NCI-H69 (cell line): ENCODE results near the gene ASB16.

Experiments used
- DNase-seq: peaks from one replicate; lab custom pipeline; 2025; lab: John Stamatoyannopoulos, UW

Gene ASB16

DNA sequence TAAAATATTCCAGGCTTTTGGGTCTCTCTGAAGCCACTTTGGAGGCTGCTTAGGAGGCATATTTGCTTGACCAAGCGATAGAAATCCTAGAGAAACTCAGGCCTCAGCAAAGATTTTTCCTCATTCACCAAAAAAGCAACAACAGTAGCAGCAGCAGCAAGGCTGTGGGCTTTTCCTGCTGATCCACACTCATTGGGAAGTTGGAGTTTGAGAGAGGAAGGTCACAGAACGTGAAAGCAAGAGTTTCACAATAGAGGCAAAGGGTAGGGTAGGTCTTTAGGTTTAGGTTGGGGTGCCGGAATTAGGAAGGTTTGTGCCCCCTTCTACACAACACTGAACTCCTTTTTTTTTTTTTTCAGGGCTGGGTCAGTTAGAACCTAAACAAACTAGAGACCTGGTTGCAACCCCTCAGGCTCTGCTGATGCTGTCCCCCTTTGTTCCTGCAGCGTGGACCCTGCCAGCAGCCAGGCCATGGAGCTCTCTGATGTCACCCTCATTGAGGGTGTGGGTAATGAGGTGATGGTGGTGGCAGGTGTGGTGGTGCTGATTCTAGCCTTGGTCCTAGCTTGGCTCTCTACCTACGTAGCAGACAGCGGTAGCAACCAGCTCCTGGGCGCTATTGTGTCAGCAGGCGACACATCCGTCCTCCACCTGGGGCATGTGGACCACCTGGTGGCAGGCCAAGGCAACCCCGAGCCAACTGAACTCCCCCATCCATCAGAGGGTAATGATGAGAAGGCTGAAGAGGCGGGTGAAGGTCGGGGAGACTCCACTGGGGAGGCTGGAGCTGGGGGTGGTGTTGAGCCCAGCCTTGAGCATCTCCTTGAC lies 18.3 kb downstream of the ASB16 start:
- DNase-seq: no peak

DNA sequence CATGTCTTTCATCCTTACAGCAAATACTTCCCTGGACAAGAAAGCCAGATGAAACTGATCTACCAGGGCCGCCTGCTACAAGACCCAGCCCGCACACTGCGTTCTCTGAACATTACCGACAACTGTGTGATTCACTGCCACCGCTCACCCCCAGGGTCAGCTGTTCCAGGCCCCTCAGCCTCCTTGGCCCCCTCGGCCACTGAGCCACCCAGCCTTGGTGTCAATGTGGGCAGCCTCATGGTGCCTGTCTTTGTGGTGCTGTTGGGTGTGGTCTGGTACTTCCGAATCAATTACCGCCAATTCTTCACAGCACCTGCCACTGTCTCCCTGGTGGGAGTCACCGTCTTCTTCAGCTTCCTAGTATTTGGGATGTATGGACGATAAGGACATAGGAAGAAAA lies 20.0 kb downstream of the ASB16 start:
- DNase-seq: no peak

DNA sequence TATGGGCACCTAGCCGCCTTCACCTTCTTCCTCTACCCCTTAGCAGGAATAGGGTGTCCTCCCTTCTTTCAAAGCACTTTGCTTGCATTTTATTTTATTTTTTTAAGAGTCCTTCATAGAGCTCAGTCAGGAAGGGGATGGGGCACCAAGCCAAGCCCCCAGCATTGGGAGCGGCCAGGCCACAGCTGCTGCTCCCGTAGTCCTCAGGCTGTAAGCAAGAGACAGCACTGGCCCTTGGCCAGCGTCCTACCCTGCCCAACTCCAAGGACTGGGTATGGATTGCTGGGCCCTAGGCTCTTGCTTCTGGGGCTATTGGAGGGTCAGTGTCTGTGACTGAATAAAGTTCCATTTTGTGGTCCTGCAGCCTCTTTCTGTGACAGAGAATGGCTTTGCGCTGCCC lies 20.9 kb downstream of the ASB16 start:
- no peak for DNase-seq

DNA sequence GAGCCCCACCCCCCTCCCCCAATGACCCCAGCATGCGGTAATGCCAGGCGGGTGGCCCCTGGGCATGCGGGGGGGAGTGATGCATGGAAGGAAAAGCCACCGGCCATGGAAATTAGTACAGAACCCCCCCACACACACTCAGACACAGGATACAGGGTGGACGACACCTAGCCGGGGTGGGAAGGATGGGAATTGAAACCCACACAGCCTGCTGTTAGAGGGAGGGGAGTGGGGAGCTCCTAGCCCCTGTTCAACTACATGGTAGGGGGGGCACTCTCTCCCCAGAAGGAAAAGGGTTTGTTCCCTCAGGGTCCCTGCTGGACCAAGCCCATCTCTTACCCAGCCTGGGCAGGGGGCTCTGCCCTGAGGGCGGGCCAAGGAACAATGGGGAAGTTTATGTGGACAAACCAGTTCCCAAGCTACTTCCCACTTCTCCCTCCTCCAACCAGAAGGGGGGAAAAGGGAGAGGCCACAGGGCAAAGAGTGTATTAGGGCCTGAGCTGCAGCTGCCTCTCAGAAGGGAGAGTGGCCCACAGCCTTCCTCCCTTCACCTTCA lies 21.5 kb downstream of the ASB16 start:
- no peak for DNase-seq

DNA sequence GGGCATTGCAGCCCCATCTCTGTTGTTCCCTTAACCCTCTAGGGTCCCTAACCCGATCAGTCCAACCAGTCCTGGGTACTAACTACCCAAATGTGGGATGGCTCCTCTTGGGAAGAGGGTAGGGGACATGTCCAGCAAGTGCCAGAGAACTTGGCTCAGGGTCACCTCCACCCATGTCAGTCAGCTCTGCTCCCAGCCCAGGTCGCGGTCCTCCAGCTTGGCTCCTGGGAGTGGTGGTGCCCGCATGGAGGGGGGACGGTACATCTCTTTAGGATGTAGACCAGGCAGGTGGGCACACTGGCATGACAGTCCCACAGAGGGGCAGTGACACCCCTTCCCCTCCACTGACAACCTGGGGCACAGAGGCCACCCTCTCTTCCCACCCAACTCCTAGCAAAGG lies 22.2 kb downstream of the ASB16 start:
- DNase-seq: no peak

DNA sequence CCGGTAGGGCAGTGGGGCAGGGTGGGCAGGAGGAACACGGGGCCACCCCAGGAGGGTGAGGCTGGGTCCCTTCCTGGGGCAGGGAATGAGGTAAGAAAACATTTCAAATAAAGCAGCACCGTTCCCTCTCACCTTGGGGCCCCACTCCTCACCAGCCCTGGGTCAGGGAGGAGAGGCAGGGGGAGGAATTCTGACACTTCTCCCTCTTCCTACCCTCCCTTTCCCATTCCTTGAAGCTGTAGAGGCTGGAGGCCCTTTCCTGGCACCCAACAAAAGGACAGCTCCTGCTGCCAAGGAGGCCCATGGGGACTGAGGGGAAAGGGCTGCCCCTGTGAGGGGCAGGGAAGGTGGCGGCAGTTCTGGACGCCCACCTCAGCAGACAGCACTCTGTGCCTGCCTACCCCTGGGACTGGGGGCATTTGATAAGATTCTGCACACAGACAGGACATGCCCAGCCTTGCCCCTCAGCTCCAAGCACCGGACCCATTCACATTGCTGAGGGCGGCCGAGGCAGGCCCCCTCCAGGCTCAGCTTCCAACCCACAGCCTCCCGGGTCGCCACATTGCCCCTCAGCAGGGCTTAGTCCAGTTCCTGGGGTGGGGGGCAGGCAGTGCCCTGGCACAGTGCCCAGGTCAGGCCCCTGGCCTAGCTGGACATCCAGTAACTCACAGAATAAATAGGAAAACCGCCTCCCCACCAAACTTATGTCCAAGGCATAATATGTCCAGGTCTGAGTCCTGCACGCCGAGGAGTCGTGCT lies 23.0 kb downstream of the ASB16 start:
- no peak for DNase-seq

DNA sequence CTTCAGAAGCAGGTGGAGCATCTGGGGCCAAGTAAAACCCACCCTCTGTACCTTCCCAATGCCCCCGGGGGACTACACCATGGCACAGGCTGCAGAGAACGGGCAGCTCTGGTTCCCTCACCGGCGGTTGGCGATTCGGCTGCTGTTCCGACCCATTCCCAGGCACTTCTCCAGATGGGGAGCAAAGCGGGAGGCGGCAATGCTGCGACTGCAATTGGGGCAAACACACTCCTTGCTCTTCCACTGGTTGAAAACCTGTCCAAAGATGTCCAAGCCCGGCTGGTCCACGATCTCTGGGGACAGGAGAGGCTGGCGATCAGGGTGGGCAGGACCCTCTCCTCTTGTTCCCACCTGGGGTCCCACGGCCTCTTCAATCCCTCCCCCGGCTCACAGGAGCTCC lies 26.6 kb downstream of the ASB16 start:
- DNase-seq: no peak

DNA sequence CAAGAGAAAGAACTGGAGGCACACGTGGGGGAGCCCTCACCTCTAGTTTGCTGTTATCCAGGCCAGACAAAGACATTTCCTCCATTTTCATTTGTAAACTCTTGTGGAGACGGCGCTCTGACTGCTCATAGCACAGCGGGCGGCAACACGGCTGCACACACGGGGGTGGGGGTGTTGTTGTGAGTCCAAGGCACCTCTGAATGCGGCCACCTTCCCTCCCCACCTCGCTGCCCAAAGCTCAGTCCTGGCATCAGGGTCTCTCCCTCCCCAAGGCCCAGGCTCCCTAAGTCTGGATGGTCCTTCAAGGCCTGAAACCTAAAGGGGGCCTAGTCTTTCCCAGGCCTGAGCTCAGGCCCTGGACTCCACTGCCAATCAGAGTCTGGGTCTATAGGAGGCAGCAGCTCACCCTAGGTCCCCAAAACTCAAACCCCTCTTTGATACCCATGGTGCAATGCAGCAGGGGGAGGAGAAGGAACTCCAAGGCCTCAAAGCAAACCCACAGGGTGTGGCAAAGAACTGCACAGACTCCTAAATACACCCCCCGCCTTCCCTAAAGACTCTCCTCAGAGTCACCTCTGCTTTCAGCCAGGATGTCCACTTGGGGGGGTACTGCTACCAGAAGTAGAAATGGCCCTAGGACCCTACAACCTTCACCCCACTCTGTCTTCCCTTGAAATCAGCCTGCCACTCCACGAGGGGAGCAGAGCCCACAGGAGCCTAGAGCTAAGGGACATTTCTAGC lies 27.6 kb downstream of the ASB16 start:
- no peak for DNase-seq

DNA sequence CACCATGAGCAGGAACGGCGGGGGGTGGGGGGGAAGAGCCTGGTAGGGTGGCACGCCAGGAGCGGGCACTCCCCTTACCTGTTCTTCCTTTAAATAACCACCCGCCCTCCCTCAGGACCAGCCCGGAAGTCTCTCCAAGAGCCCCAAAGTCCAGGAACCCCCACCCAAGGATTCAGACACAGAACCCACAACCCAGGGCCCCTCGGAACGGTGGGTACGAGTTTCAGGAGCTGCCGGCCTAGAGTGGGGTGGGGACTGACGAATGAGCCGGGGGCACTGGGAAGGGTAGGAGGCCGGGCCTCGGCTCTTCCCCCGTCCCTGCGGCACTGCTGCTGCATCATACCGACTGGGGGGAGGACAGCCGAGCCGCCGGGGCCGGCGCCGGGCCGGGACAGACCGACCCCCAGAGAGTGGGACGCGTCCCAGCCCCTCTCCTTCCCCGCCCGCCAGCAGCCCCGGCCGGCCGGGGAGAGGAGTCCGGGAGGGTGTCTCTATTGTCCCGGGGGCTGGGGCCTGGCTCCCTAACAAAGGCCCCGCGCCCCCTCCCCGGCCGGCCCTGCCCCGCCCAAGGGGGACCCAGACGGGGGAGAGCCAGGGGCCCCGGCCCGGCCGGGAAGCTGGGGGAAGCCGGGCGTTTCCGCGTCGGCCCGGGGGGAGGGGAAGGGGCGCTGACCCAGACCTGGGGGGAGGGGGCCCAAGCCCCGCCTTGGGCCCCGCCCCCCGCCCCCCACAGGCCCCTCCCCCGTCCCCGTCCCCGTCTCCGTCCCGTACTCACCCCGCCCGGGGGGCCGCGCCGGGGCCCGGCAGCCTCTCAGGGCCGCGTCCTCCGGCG lies 28.4 kb downstream of the ASB16 start:
- DNase-seq: peak; percentile 84

DNA sequence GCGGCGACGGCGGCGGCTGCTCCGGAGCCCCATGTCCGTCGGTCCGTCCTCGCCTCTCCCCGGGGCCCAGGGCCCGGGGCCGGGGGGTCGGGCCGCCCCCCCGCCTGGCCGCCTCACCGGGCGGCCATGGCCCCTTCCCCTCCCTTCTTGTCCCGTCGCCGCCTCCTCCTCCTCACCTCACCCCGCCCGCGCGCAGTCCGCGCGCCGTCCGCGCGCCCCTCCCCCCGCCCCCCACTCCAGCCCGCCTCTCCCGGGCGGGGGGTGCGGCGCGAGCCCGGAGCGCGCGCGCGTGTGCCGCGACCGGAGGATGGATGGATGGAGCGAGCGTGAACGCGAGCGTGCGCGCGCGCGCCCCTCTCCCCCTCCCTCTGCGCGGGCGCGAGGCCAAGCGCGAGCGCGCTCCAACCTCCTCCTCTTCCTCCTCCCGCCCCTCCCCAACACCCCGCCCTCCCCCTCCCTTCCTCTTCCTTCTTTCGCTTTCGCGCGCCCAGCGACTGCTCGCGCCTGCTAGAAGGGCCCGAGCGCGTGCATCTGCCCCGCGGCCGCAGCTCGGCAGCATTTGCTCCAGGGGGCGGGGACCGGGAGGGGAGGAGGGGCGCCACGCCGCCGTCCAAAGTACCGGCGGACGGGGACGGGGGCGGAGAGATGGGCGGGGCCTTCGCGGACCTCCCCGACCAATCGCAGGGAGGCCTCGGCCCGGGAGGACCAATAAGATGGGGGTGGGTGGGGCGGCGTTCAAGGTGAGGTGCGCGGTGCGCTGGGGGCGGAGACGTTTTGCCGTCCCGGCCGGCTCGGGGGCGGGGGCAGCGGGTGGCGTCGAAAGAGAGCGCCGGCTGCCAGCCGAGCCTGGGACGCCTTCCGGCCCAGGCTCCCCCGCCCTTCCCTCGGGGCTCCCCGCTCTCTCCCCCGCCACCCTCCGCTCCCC lies 29.3 kb downstream of the ASB16 start, which contains the start of gene ATXN7L3:
Gene ATXN7L3 (minus strand): TSS at position 332 of the 925 bp plus-strand sequence. CDS start 1,814 bp downstream, outside the sequence.
- DNase-seq: peak; percentile 99

DNA sequence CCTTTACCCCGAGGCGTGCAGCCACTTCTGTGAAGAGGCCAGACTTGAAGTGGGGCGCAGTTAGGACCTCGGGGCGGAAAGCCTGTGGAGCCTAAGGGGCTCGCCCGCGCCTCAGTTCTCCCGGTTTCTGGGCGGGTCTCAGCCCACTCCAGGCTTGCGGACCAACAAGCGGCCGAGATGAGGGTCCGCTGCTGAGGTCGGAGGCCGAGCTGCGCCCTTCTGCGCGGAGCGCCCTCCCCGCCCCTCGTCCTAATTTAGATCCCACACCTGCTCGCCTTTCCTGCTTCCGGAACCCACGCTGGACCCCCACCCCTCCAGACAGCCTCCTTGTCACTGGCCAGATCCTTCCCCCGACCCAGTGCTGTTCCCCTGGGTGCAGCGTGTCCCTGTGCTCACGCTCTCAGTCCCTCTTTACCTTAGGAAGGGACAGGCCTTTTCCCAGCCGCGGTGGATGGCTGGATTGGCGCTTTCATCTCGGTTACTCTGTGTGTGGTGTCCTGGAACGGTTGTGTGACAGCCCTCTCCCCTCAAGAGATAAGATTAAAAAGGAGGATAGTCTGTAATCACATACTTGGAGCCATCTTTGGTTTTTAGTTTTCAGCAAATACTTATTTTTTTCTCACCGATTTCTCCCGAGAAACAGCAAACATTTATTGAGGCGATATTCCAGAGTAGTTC lies 30.1 kb downstream of the ASB16 start:
- peak; percentile 73 for DNase-seq

DNA sequence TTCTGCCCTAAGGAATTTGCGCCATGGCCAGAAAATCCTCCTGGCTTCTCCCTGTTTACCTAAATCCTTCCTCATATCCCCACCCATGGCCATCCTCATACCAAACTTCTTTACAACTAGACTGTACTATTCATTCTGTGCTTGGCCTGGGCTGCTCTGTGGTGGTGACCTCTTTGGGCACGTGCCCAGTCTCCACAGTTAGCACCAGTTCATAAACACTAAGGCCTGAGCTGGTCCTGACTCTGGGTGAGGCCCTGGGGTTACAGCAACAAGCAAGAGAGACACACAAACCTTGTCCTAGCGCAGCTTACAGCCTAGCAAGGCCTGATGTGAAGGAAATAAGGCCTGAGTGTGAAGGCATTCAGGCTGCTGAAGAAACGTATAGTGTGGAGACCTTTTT lies 32.3 kb downstream of the ASB16 start:
- no peak for DNase-seq

DNA sequence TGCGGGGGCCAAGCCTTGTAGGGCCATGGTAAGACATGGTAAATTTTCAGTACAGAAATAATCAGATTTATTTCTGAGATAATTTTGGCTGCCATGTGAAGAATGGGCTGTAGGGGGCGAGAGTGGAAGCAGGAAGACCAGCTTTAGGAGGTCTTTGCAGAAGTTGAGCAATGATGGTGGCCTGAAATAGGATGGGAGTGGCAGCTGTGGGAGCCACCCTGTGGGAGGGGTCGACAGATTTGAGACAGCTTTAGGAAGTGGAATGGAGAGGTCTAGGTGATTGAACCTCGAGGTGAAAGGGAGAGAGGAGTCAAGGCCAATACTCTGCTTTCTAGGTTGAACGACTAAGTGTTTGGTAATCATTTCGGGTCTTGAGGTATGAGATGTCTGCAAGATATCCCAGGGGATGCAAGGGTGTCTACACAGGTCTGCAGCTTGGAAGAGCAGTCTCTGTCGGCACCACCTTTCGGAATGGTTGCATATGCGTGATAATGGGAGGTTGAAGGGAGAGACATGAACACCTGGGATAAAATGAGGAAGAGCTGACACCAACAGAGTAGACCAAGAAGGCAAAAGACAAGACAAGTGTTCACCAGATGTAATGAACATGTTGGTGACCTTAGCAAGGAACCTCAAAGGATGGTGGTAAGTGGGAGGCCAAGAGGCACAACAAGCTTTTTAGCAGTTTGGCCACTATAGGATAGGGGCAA lies 33.4 kb downstream of the ASB16 start:
- peak; percentile 71 for DNase-seq

DNA sequence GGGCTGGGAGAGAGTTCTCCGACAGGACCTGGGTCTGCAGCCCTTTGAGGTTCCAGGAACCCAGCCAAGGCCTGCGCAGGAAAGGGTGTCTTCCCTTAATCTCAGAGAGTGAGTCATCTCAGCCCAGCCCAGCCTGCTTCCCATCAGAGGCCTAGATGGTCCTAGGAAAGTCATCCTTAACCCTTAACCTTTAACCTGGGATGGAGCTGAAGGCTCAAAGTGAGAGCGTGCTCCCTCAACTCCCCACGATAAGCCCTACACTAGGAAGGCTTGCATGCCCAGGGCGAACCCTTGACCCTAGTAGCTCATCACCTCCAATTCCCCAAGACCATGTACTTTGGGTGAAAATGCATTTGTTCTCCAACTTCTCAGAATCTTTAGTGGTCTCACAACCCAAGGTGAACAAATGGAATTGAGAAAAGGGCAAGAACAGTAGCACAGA lies 34.0 kb downstream of the ASB16 start:
- DNase-seq: no peak

DNA sequence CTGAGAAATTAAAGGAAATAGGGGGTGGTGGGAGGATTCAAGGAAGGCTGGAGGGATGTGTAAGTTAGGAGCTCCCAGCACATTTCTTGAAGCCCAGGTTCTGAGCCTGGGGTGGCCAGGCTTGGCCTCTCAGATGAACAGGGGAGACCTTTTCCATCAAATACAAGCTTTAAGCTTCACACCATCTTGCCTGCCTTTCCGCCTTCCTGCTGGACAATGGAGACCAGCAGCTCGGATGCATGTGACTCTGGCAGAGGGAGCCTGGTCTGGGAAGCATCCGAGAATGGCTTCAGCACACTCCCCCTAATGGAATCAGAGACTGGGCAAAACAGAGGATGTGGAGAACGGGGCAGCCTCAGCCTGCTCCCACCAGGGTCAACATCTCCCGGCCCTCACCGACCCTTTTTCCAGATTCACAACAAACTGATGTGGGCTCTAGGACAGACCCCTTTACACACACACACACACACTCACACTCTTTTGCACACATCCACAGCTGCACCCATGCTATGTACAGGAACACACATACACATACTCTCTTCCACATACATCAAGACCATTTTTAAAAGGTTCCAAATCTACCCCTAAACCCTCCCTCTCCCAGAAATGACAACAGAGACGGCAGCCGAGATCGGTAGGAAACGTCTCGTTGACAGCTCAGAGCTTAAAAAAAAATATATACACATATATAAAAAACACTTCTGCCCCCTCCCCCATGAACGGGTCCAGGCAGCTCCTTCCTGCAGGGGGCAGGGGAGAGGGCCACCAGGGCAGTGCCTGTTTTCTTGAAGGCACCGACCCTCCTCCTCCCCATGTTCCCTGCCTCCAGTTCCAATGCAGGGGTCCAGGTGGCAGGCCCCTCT lies 35.7 kb downstream of the ASB16 start:
- peak; percentile 15 for DNase-seq

DNA sequence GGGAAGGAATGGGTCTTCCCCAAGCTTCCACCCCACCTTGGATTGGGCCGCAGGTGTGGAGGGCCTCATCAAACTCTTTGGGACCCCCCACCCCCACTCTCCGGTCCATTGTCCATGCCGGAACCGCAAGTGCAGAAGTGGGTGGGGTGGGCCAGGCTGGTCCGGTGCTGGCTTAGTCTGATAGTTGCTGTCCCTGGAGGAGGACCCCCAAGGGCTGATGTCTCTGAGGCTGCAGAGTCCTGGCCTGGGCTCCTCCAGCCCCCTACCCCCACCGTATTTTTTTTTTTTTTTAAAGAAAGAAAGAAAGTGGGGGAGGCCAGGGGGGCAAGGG lies 36.3 kb downstream of the ASB16 start:
- DNase-seq: no peak

DNA sequence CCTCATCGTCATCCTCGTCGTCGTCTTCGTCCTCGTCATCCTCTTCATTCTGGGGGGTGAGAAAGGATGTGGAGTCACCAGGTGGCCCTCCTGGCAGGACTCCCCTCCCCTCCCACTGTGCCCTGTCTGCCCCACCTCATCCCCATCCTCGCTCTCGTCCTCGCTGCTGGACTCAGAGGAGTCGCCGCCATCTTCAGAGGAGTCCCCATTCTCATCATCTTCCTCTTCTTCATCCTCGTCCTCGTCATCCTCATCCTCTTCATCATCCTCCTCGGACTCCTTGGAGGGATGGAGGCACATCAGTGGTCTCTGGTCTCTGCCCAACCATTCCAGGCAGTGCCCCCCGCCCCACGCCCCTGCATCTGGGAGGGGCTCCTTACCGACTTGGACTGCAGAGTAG lies 36.8 kb downstream of the ASB16 start:
- no peak for DNase-seq

DNA sequence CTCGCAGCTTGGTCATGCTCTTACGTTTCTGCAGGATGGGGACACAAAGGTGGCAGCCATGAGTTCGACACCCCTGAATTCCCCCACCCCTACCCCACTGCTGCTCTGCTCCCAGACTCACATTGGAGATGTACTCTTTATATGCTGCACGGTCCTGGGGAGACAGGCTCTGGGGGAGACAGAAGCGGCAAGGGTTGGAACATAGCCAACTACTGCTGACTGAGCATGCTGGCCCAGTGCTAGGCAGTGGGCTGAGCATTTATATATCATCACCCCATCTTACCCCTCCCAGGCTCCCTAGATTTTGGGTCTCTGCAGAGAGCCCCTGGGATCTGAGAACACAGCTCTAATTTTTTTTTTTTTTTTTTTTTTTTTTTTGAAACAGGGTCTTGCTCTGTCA lies 37.2 kb downstream of the ASB16 start:
- no peak for DNase-seq
